Measurements from ENCODE around the gene FNDC5.

FNDC5 gene

DNA sequence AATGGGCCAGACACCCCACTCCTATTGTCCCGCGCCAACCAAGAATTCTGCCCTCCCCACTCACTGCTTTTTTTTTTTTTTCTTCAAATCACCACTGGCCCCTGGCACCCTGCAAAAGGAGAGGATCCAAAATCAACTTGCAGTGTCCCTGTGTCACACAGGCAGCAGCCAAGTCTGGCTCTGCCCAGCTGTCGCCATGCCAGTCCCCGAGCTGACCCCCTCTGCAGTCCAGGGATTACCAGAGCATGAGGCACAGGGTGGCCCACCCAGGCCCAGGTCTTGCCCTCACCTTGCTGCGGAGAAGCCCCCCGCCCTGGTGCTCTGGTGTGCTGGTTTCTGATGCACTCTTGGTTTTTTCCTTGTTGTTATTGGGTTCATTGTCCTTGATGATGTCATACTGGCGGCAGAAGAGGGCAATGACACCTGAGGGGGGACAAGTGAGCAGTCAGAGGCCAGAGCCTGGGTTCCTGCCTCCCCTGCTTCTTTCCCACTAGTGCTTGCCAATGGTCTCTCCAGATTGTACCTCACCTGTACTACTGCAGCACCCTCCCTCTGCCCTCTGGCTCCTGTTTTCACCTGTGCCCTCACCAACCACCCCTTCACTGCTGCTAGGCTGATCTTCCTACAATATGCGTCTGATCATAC, 6.2 kb downstream of the FNDC5 start:
- no peak for DNase-seq

GRCh38 chr1:32863881-32864245, 6.8 kb downstream of the FNDC5 start:
- DNase-seq: no peak

DNA sequence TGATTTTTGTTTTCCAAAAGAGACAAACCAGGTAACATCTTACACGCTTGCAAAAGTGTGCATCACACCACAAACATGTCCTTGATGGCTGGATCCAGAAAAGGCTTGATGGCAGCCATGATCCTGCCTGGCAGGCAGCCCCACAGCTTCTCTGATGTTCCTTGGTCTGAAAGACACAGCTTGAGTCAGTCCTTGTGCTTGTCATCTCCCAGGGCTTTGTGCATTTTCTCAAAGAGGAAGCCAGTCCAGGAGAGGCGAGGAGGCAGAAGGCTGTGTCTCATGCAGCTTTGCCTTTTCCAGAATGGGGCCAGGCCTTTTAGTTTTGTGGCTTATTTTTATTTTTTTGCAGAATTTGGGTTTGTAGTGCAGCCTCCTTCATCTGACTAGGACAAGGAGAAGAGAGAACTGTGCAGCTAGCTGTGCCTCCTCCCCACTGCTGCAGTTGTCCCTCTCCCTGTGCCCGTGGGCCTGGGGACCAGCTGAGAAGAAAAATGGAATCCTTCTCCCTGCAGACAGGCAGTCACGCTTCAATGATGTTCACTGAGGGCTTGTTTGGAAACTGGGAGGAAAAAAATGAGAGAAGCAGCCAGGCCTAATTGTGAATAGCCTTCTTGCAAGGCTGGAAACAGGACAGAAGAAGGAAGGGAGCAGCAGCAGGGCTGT, 7.4 kb downstream of the FNDC5 start:
- DNase-seq: no peak

- DNase-seq: no peak
Observed at GRCh38 chr1:32861904-32862695, 8.6 kb downstream of the FNDC5 start.

GRCh38 chr1:32860566-32860965, 10.1 kb downstream of the FNDC5 start:
- no peak for DNase-seq

- no peak for DNase-seq
Observed at GRCh38 chr1:32859915-32860314, 10.8 kb downstream of the FNDC5 start.

GRCh38 chr1:32858791-32859190, 11.9 kb downstream of the FNDC5 start:
- DNase-seq: no peak

GRCh38 chr1:32858136-32858535, 12.6 kb downstream of the FNDC5 start:
- no peak for DNase-seq

DNA sequence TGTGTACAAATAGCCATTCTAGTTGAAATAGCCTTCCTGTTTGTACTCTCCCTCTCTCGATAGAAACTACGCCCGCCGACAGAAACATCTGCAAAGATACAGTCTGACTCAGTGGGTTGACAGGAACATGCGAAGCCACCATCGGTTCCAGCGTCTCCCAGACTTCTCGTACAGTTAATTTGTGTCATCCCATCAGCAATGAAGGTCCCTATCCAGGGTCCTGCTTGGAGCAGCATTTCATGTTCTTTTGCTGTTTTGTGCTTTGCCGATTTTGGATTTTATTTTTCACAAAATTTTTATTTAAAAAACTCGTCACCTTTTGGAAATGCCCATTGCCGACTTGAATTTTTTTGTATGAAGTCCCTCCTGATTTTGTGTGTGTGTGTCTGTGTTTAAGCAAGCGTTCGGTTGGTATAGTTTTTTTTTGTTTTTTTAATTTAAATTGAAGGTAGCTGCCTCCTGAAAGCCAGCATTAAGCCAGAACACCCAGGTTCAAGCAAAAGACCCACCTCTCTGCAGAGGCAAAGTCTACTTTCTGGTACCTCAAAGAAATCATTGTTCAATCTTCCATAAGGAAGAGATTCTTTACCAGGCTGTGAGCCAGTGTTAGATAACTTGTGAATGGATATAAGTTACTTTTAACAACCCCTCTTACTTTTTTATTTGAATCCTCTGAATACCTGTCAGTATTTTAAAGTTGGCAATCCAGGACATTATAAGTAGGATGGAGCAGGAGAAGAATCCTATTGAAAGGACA, 14.7 kb downstream of the FNDC5 start:
- DNase-seq: no peak

DNA sequence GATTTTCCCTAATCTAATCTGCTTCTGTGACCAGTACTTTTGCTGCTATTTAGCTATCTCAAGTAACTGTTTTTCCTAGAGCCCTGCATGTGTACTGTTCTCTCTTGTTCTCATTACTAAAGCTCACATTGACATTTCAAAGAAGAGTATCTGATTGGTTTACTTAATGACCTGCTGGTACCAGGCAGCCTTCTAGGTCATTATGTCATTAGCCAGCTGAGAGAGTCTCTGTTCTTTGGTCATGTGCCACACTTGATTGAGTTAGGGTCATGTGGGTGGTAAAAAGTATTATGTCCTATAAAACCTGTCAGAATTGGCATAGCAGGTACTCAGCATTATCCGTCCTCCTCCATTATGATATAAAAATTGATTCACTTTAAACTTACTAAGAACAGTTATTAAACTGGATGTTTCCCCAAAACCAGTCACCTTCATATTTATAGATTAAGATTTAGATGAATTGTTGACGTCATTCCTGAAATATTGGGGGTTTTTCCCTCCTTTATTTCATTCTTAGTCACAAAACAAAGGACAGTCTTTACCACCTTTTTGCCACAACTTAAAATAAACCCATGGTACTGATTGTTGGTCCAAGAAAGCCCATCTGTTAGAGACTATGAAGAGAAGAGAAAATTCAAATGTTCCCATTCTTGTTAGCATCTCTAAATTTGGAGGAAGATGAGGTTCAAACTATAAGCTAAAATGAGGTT, 22.2 kb downstream of the FNDC5 start:
- DNase-seq: no peak

GRCh38 chr1:32831878-32832277, 38.8 kb downstream of the FNDC5 start:
- no peak for DNase-seq

DNA sequence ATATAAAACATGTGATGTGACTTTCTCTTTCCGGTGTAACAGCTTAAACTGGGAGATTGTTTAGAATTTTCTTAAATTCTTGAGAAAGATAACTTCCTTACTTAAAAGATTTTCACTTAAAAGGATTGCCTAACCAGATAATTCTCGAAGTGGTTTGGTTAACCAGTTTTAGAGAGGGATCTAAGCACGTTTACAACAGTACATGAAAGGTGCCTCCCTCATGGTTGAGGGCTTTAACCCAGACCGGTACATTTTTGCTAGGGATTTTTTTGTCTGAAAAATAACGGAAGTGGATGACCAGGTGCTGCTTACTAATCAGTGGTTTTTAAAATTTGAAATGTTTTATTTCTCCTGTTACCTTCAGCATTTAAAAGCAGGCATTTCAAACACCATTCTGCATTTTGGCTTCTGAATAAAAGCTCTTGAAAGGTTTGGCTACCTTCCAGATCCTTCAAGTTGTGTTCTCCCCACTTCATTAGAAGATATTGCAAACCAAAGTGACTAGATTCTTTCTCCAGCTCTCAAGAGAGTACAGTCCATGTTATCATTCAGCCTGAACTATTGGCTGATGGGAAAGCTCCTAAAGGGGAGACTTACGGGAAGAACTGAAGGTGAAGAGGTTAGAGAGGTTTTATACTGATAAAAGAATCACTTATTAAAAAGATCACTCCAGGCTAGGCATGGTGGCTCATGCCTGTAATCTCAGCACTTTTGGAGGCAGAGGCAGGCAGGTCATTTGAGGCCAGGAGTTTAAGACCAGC, 40.4 kb downstream of the FNDC5 start:
- no peak for DNase-seq

DNA sequence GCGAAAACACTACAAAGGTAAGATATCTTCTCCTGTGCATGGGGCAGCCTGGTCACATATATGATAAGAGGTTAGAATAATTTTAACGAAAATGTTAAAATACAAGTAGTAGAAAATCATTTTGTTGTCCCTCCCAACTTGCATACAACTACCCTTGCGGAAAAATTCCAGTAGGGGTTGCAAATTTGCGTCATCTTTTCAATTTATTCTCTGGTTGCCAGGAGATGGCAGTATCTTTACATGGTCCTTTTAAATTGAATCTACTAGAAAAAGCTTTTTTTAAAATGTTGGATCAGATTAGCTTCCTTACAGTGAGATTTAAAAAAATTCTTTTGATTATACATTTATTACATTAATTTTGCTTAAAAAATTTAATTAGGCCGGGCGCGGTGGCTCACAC, 42.4 kb downstream of the FNDC5 start:
- DNase-seq: peak; percentile 19

DNA sequence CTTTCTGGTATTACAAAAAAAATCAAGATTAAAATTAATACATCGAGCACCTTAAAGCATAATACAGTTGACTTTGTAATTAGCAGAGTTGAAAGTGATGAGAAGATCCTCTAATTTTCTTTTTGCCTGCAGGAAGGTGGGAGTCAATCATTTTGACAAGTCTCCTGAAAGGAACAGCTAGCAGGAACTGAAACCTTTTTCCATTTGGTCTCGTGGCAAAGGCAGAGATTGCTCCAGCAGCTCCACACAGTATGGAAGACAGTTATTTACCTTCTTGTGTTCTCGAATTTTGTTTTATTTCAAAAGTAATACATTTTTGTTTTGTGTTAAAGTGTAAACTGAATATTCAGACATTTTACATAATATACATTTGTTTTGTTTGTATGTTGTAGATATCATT, 45.5 kb downstream of the FNDC5 start:
- no peak for DNase-seq

- no peak for DNase-seq
Observed at GRCh38 chr1:32818804-32819541, 51.7 kb downstream of the FNDC5 start.

DNA sequence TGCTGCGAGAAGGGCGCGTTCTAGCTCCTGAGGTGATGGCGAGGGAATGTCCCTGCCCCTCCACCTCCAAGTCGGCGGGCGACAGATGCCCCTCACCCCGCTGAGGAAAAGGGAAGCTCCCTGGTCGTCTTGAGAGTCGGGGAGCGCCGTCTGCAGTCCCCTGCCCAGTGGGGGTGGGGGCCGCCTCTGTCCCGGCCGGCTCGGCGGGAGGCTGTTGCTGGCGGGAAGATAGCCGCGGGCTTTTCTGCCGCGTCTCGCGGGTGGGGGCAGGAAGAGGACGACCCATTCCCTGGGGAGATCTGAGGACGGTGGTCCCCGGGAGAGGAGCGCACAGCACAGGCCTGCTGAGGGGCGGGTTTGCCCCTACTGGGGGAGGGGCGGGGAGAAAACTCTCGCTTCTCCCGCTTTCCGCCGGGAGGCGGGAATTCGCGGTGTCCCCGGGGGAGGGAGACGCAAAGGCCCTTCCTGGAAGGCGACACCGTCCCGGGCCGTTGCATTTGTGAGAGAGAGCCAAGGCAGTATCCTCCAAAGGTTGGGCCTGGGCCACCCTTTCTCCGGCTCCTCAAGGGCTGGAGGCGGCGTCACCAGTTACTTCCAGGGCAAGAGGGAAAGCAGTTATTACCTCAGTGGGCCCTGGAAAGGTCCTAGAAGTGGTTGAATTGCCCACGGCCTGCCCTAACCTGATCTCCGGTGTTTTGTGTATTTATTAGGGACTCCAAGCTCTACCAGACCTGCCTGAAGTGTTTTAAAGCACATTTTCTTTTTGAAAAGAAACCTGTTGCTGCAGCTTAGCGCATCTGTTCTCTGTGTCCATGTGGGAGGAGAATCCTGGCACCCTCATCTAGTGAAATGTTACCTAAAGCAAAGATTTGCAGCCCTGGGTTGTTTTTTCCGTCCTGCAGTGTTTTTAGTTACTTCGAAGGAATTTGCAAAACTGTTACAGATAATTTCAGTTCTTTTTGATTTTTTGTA, 52.6 kb downstream of the FNDC5 start:
- DNase-seq: peak; percentile 82

GRCh38 chr1:32817159-32817814, 53.4 kb downstream of the FNDC5 start, which contains the start of the genes S100PBP and YARS1:
TSS of gene S100PBP (plus strand) at chr1:32817653. CDS start at chr1:32826100, 8,447 bp downstream.
TSS of gene YARS1 (minus strand) at chr1:32817358. CDS start at chr1:32817244, 114 bp downstream.
- DNase-seq: peak; percentile 99

DNA sequence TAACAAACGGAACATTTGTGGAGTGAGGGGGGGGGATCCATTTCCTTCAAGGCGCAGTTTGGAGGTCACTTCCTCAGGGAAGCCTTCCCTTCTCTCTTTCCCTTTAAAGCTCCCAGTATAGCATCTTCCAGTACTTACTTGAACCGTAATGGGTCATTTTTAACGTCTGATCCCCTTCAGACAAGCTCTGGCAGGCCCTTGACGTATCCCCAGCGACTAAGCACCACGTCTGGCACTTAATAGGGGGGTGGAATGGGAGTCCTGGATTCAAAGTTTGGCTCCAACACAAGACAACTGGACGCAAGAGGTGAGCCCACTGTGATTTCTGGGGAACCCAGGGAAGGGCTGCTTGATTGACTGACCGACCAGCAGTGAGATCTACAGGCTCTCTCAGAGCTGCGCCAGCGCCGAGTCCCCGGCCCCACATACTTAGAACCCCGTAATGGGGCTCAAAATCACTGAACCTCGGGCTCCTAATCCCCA, 54.0 kb downstream of the FNDC5 start:
- peak; percentile 37 for DNase-seq

All from fibroblast of skin of back (primary cell).